ENCODE data around the gene EI24.

Gene EI24

DNA sequence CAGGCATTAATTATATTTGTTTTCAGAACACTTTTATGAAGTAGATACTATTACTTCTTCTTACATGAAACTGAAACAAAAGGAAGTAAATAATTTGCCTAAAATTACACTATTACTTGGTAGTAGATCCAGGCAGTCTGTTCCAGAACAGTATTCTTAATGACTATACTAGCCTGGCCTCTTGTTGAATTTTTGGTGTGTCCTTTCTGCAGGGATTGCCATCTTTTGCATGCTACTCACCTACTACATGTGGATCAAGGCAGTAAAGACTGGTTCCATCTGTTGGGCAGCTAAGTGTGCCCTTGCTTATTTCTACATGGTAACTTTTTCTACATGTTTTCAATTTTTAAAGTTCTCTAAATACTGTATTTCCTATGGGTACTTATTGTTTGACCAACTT, 36.1 kb downstream of the EI24 start:
- Histone ChIP-seq H3K27me3 (replicated peaks; ENCODE audit: control insufficient read depth, insufficient read depth, low read length) (no peaks in the 10 kb centered on the region), H3K4me1 (ENCODE audit: control insufficient read depth, insufficient read depth, low read length) (no peaks in the 10 kb centered on the region), H3K9me3 (ENCODE audit: control insufficient read depth, low read length) (no peaks in the 10 kb centered on the region), H3K4me3 (ENCODE audit: low read length) (no peak overlapping the region), H3K9ac (ENCODE audit: low read length) (no peak overlapping the region), H3K36me3 (ENCODE audit: control insufficient read depth, insufficient read depth, low read length, severe bottlenecking) (peaks cover 92% of the 10 kb centered on the region)
- DNase-seq (ENCODE audit: low read depth): no peak

GRCh38 chr11:125609545-125609944, 40.3 kb downstream of the EI24 start:
- no peak for DNase-seq (ENCODE audit: low read depth)
- Histone ChIP-seq H3K4me1 (ENCODE audit: control insufficient read depth, insufficient read depth, low read length) (no peaks in the 10 kb centered on the region), H3K9ac (ENCODE audit: low read length) (no peak overlapping the region), H3K27me3 (replicated peaks; ENCODE audit: control insufficient read depth, insufficient read depth, low read length) (no peaks in the 10 kb centered on the region), H3K9me3 (ENCODE audit: control insufficient read depth, low read length) (no peaks in the 10 kb centered on the region), H3K4me3 (ENCODE audit: low read length) (no peak overlapping the region), H3K36me3 (ENCODE audit: control insufficient read depth, insufficient read depth, low read length, severe bottlenecking) (peaks cover 99% of the 10 kb centered on the region)

- Histone ChIP-seq H3K9me3 (ENCODE audit: control insufficient read depth, low read length) (no peaks in the 10 kb centered on the region), H3K36me3 (ENCODE audit: control insufficient read depth, insufficient read depth, low read length, severe bottlenecking) (peaks cover 85% of the 10 kb centered on the region), H3K4me1 (ENCODE audit: control insufficient read depth, insufficient read depth, low read length) (peaks cover 12% of the 10 kb centered on the region), H3K9ac (ENCODE audit: low read length) (no peak overlapping the region), H3K4me3 (ENCODE audit: low read length) (no peak overlapping the region), H3K27me3 (replicated peaks; ENCODE audit: control insufficient read depth, insufficient read depth, low read length) (no peaks in the 10 kb centered on the region)
- DNase-seq (ENCODE audit: low read depth): no peak
These were observed 49.1 kb downstream of the EI24 start for GRCh38 chr11:125618383-125618782.

DNA sequence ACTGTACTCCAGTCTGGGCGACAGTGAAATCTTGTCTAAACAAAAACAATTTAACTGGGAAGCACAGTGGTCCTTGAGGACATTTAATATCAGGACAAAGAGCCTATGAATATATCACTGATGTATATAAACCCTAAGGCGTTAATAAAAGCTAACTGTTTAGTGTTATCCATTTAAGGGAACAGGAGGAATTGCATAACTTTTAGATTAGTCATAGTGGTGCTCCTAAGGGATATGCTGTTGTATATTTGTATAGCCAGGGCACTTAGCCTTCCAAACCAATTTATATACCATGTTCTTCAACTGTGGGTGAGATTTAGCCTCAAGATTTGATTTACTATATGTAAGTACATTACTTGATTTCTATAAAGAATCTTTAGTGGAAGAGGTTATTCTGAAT, 52.7 kb downstream of the EI24 start:
- peaks cover 48% of the 10 kb centered on the region for H3K36me3 ChIP-seq (ENCODE audit: control insufficient read depth, insufficient read depth, low read length, severe bottlenecking)
- H3K4me1 ChIP-seq (ENCODE audit: control insufficient read depth, insufficient read depth, low read length): peaks cover 22% of the 10 kb centered on the region
- H3K9me3 ChIP-seq (ENCODE audit: control insufficient read depth, low read length): no peaks in the 10 kb centered on the region
- H3K4me3 ChIP-seq (ENCODE audit: low read length): no peak overlapping the region
- no peak overlapping the region for H3K9ac ChIP-seq (ENCODE audit: low read length)
- DNase-seq (ENCODE audit: low read depth): peak; percentile 52
- H3K27me3 ChIP-seq (replicated peaks; ENCODE audit: control insufficient read depth, insufficient read depth, low read length): no peaks in the 10 kb centered on the region

DNA sequence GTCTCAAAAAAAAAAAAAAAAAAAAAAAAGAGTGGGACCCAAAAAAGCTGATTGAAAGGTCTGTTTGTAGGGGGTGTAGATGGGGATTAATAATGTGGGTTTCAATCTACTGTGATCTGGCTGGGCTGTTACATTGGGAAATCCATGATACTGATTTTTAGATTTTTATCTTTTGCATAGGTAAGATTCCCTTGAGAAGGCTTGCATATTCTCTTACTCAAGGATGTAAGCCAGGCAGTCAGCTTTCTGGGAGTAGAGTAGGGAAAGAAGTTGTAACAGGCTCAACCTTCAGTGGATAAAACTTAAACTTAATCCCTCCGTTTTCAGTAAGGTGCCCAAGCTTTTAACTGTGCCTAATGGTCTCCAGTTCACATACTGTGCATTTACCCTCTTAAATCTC, 53.8 kb downstream of the EI24 start:
- Histone ChIP-seq H3K9me3 (ENCODE audit: control insufficient read depth, low read length) (no peaks in the 10 kb centered on the region), H3K9ac (ENCODE audit: low read length) (no peak overlapping the region), H3K4me3 (ENCODE audit: low read length) (no peak overlapping the region), H3K4me1 (ENCODE audit: control insufficient read depth, insufficient read depth, low read length) (peaks cover 24% of the 10 kb centered on the region), H3K36me3 (ENCODE audit: control insufficient read depth, insufficient read depth, low read length, severe bottlenecking) (peaks cover 38% of the 10 kb centered on the region), H3K27me3 (replicated peaks; ENCODE audit: control insufficient read depth, insufficient read depth, low read length) (no peaks in the 10 kb centered on the region)
- DNase-seq (ENCODE audit: low read depth): no peak

DNA sequence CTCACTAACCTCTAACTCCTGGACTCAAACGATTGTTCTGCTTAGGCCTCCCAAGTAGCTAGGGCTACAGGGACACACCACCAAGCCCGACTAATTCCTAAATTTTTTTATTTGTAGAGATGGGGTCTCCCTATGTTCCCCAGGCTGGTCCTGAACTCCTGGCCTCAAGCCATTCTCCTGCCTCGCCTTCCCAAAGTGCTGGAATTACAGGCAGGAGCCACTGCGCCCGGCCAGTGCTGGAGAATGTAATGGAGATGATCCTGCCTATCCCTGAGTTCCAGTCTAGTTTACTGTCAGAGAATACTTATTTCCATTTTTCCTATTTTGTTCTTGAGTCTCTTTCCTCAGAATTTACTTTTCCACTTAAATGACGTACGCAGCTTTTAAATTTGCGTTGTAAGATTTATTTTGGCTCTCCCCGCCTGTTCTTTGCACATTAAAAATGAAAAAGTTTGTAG, 55.5 kb downstream of the EI24 start, which contains the start of gene CHEK1:
CHEK1 (plus strand) TSS at position 408 of the 458 bp plus-strand sequence. CDS start 1,606 bp downstream, outside the sequence.
- Histone ChIP-seq H3K4me3 (ENCODE audit: low read length) (peak within 1 kb of the TSS; percentile 83), H3K9ac (ENCODE audit: low read length) (peak within 1 kb of the TSS; percentile 97), H3K27me3 (replicated peaks; ENCODE audit: control insufficient read depth, insufficient read depth, low read length) (no peaks in the 10 kb centered on the region), H3K4me1 (ENCODE audit: control insufficient read depth, insufficient read depth, low read length) (peaks cover 24% of the 10 kb centered on the region), H3K9me3 (ENCODE audit: control insufficient read depth, low read length) (no peaks in the 10 kb centered on the region), H3K36me3 (ENCODE audit: control insufficient read depth, insufficient read depth, low read length, severe bottlenecking) (peaks cover 21% of the 10 kb centered on the region)
- no peak for DNase-seq (ENCODE audit: low read depth)

DNA sequence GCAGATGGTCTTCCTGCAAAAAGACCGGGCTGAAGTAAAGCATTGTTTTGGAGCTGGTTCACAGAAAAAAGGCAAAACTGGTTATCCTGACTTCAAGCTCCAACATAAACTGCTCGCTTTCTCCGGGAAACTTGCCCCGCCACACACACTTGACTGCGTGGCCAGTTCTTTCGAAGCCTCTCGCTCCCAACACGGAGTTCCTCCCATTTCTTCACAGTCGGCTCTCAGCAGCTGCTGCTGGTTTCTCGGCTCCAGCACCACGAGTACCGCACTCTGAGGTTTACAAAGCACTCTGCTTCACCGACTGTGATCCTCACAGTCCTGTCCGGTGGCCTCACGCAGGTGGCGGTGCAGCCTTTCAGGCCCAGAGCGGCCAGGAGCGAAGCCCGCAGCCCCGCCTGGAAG, 56.0 kb downstream of the EI24 start:
- peak overlapping the region; percentile 97 for H3K9ac ChIP-seq (ENCODE audit: low read length)
- no peak for DNase-seq (ENCODE audit: low read depth)

DNA sequence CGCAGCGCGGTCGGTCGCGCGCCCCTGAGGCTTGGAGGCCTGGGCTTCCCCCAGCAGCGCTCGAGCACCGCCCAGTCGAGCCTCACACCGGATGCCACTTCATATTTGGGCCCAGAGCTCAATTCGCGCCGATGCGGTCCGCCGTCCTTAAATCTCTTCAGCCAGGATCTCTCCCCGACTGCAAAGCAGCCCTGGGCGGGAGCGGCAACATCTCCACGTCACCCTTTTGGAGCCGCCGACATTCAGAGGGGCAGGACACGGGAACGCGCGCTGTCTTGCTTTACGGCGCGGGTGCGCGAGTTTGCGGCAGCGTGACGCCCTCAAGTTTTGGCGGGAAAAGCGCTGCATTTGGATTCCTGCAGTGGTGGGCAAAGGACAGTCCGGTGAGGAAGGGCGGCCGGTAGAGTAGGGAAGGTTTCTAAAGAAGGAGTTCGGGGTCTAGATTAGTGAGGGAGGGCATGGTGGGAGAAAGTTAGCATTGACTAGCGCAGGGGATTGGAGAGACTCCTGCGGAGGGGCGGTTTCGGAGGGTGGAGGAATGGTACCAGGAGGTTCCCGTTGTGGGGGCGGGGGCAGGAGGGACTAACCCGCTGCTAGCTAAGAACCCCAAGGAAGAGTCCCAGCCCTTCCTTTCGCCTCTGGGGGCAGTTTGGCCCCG, 56.5 kb downstream of the EI24 start:
- Histone ChIP-seq H3K27me3 (replicated peaks; ENCODE audit: control insufficient read depth, insufficient read depth, low read length) (no peaks in the 10 kb centered on the region), H3K9me3 (ENCODE audit: control insufficient read depth, low read length) (no peaks in the 10 kb centered on the region), H3K4me3 (ENCODE audit: low read length) (peak overlapping the region; percentile 83), H3K9ac (ENCODE audit: low read length) (peak overlapping the region; percentile 97), H3K4me1 (ENCODE audit: control insufficient read depth, insufficient read depth, low read length) (peaks cover 24% of the 10 kb centered on the region), H3K36me3 (ENCODE audit: control insufficient read depth, insufficient read depth, low read length, severe bottlenecking) (peaks cover 11% of the 10 kb centered on the region)
- peak; percentile 94 for DNase-seq (ENCODE audit: low read depth)

More for the DNA sequence above, 56.0 kb downstream of the EI24 start:
- Histone ChIP-seq H3K4me1 (ENCODE audit: control insufficient read depth, insufficient read depth, low read length) (peaks cover 24% of the 10 kb centered on the region), H3K27me3 (replicated peaks; ENCODE audit: control insufficient read depth, insufficient read depth, low read length) (no peaks in the 10 kb centered on the region), H3K9me3 (ENCODE audit: control insufficient read depth, low read length) (no peaks in the 10 kb centered on the region), H3K36me3 (ENCODE audit: control insufficient read depth, insufficient read depth, low read length, severe bottlenecking) (peaks cover 16% of the 10 kb centered on the region), H3K4me3 (ENCODE audit: low read length) (peak overlapping the region; percentile 83)

- H3K9ac ChIP-seq (ENCODE audit: low read length): peak overlapping the region; percentile 97
- H3K36me3 ChIP-seq (ENCODE audit: control insufficient read depth, insufficient read depth, low read length, severe bottlenecking): peaks cover 4% of the 10 kb centered on the region
- H3K4me1 ChIP-seq (ENCODE audit: control insufficient read depth, insufficient read depth, low read length): peaks cover 20% of the 10 kb centered on the region
- H3K9me3 ChIP-seq (ENCODE audit: control insufficient read depth, low read length): no peaks in the 10 kb centered on the region
- DNase-seq (ENCODE audit: low read depth): peak; percentile 89
- H3K4me3 ChIP-seq (ENCODE audit: low read length): peak overlapping the region; percentile 83
- no peaks in the 10 kb centered on the region for H3K27me3 ChIP-seq (replicated peaks; ENCODE audit: control insufficient read depth, insufficient read depth, low read length)
These were observed 57.1 kb downstream of the EI24 start for GRCh38 chr11:125626288-125626950.

GRCh38 chr11:125627236-125627910, 58.1 kb downstream of the EI24 start:
- H3K9ac ChIP-seq (ENCODE audit: low read length): peak overlapping the region; percentile 97
- peaks cover 12% of the 10 kb centered on the region for H3K4me1 ChIP-seq (ENCODE audit: control insufficient read depth, insufficient read depth, low read length)
- H3K36me3 ChIP-seq (ENCODE audit: control insufficient read depth, insufficient read depth, low read length, severe bottlenecking): no peaks in the 10 kb centered on the region
- DNase-seq (ENCODE audit: low read depth): peak; percentile 27
- no peaks in the 10 kb centered on the region for H3K9me3 ChIP-seq (ENCODE audit: control insufficient read depth, low read length)
- no peaks in the 10 kb centered on the region for H3K27me3 ChIP-seq (replicated peaks; ENCODE audit: control insufficient read depth, insufficient read depth, low read length)
- H3K4me3 ChIP-seq (ENCODE audit: low read length): peak overlapping the region; percentile 83
